ENCODE results near the gene VMP1. TPM values are rescaled to one million over a fixed set of nuclear protein-coding genes. Genes with fewer than 3 reads are reported as not detected.
A peak's percentile ranks its signal among the peaks of the same experiment; 100 is the strongest.
"Not testable (repeated sequence)": the region's sequence is repeated elsewhere in the genome, so short reads cannot be mapped to it uniquely, and the experiment has no call there.

Gene VMP1
- total and polyA plus RNA-seq, 2 donors (not counting 1 experiment from before 2014, with no cell fraction given), result 125 to 235 TPM

- H3K9me3 ChIP-seq (ENCODE audit: control insufficient read depth, insufficient read depth, low read depth, low read length), result no peaks in the 10 kb centered on the region
- peaks cover 13% of the 10 kb centered on the region for H3K4me1 ChIP-seq (ENCODE audit: control insufficient read depth, extremely low read depth, insufficient read depth, low read length)
- H3K4me2 ChIP-seq (ENCODE audit: extremely low read depth, insufficient read depth, low read length), result peak overlapping the region; percentile 87
- no peak overlapping the region for H2AFZ ChIP-seq (ENCODE audit: low read length)
- peak overlapping the region; percentile 90 for H3K27ac ChIP-seq (ENCODE audit: insufficient read depth, low read length)
- H3K4me3 ChIP-seq (replicated peaks in 1 of 4; ENCODE audit: control extremely low read depth in 1 of 4, insufficient read depth in 1 of 4, low read depth in 3 of 4, low read length in 4 of 4), result peak overlapping the region in 1 of 4 experiments; percentile 28
- peak overlapping the region; percentile 41 for H3K9ac ChIP-seq (ENCODE audit: insufficient read depth, low read length)
- no peaks in the 10 kb centered on the region for H4K20me1 ChIP-seq (ENCODE audit: control insufficient read depth, extremely low read depth, insufficient read depth, low read length)
- DNase-seq (ENCODE audit: low read depth in 2 of 2), result peak; percentile 86 to 92
- no peaks in the 10 kb centered on the region for H3K27me3 ChIP-seq (ENCODE audit: control insufficient read depth, insufficient read depth, low read length)
- H3K79me2 ChIP-seq (ENCODE audit: control insufficient read depth, insufficient read depth, low read length), result peaks cover 7% of the 10 kb centered on the region
- H3K36me3 ChIP-seq (ENCODE audit: control insufficient read depth, insufficient read depth, low read length), result no peaks in the 10 kb centered on the region
- TF ChIP-seq EZH2 (IDR thresholded peaks at IDR 0.05; ENCODE audit: low read length, missing control alignments) (no peak), CTCF (conservative IDR thresholded peaks at IDR 0.05 in 1 of 2, IDR thresholded peaks at IDR 0.05 in 1 of 2; ENCODE audit: low read depth in 1 of 2, low read length in 2 of 2) (peak in 1 of 2 donors; percentile 1)
Measured at GRCh38 chr17:59846394-59847165, 139.1 kb downstream of the VMP1 start.

- Histone ChIP-seq H3K79me2 (ENCODE audit: control insufficient read depth, insufficient read depth, low read length) (no peaks in the 10 kb centered on the region), H3K4me2 (ENCODE audit: extremely low read depth, insufficient read depth, low read length) (no peak overlapping the region), H3K9ac (ENCODE audit: insufficient read depth, low read length) (no peak overlapping the region), H3K4me3 (replicated peaks in 1 of 4; ENCODE audit: control extremely low read depth in 1 of 4, insufficient read depth in 1 of 4, low read depth in 3 of 4, low read length in 4 of 4) (no peak overlapping the region), H4K20me1 (ENCODE audit: control insufficient read depth, extremely low read depth, insufficient read depth, low read length) (no peaks in the 10 kb centered on the region), H3K9me3 (ENCODE audit: control insufficient read depth, insufficient read depth, low read depth, low read length) (no peaks in the 10 kb centered on the region), H3K4me1 (ENCODE audit: control insufficient read depth, extremely low read depth, insufficient read depth, low read length) (peaks cover 22% of the 10 kb centered on the region), H3K27ac (ENCODE audit: insufficient read depth, low read length) (no peak overlapping the region), H3K36me3 (ENCODE audit: control insufficient read depth, insufficient read depth, low read length) (no peaks in the 10 kb centered on the region), H2AFZ (ENCODE audit: low read length) (no peak overlapping the region), H3K27me3 (ENCODE audit: control insufficient read depth, insufficient read depth, low read length) (no peaks in the 10 kb centered on the region)
- DNase-seq (ENCODE audit: low read depth in 2 of 2), result no peak
- TF ChIP-seq EZH2 (IDR thresholded peaks at IDR 0.05; ENCODE audit: low read length, missing control alignments), result no peak
- TF ChIP-seq CTCF (conservative IDR thresholded peaks at IDR 0.05 in 1 of 2, IDR thresholded peaks at IDR 0.05 in 1 of 2; ENCODE audit: low read depth in 1 of 2, low read length in 2 of 2), result no peak
Measured at GRCh38 chr17:59848385-59848668, 140.9 kb downstream of the VMP1 start.

GRCh38 chr17:59848778-59849177, 141.3 kb downstream of the VMP1 start:
- peak; percentile 61 to 94 for DNase-seq (ENCODE audit: low read depth in 2 of 2)
- no peaks in the 10 kb centered on the region for H3K36me3 ChIP-seq (ENCODE audit: control insufficient read depth, insufficient read depth, low read length)
- no peak for TF ChIP-seq CTCF (conservative IDR thresholded peaks at IDR 0.05 in 1 of 2, IDR thresholded peaks at IDR 0.05 in 1 of 2; ENCODE audit: low read depth in 1 of 2, low read length in 2 of 2)
- TF ChIP-seq EZH2 (IDR thresholded peaks at IDR 0.05; ENCODE audit: low read length, missing control alignments), result no peak
- H3K4me1 ChIP-seq (ENCODE audit: control insufficient read depth, extremely low read depth, insufficient read depth, low read length), result peaks cover 22% of the 10 kb centered on the region
- H3K9ac ChIP-seq (ENCODE audit: insufficient read depth, low read length), result no peak overlapping the region
- H2AFZ ChIP-seq (ENCODE audit: low read length), result no peak overlapping the region
- no peak overlapping the region for H3K4me2 ChIP-seq (ENCODE audit: extremely low read depth, insufficient read depth, low read length)
- no peak overlapping the region for H3K27ac ChIP-seq (ENCODE audit: insufficient read depth, low read length)
- H3K9me3 ChIP-seq (ENCODE audit: control insufficient read depth, insufficient read depth, low read depth, low read length), result no peaks in the 10 kb centered on the region
- H3K79me2 ChIP-seq (ENCODE audit: control insufficient read depth, insufficient read depth, low read length), result no peaks in the 10 kb centered on the region
- no peaks in the 10 kb centered on the region for H4K20me1 ChIP-seq (ENCODE audit: control insufficient read depth, extremely low read depth, insufficient read depth, low read length)
- H3K27me3 ChIP-seq (ENCODE audit: control insufficient read depth, insufficient read depth, low read length), result no peaks in the 10 kb centered on the region
- H3K4me3 ChIP-seq (replicated peaks in 1 of 4; ENCODE audit: control extremely low read depth in 1 of 4, insufficient read depth in 1 of 4, low read depth in 3 of 4, low read length in 4 of 4), result no peak overlapping the region

- H3K4me3 ChIP-seq (replicated peaks in 1 of 4; ENCODE audit: control extremely low read depth in 1 of 4, insufficient read depth in 1 of 4, low read depth in 3 of 4, low read length in 4 of 4); H3K9ac ChIP-seq (ENCODE audit: insufficient read depth, low read length); H3K4me2 ChIP-seq (ENCODE audit: extremely low read depth, insufficient read depth, low read length); H4K20me1 ChIP-seq (ENCODE audit: control insufficient read depth, extremely low read depth, insufficient read depth, low read length); H3K9me3 ChIP-seq (ENCODE audit: control insufficient read depth, insufficient read depth, low read depth, low read length); H3K27me3 ChIP-seq (ENCODE audit: control insufficient read depth, insufficient read depth, low read length); DNase-seq (ENCODE audit: low read depth in 2 of 2); H3K36me3 ChIP-seq (ENCODE audit: control insufficient read depth, insufficient read depth, low read length); H3K79me2 ChIP-seq (ENCODE audit: control insufficient read depth, insufficient read depth, low read length); H2AFZ ChIP-seq (ENCODE audit: low read length); H3K27ac ChIP-seq (ENCODE audit: insufficient read depth, low read length): not testable (repeated sequence)
- H3K4me1 ChIP-seq (ENCODE audit: control insufficient read depth, extremely low read depth, insufficient read depth, low read length), result peaks cover 22% of the 10 kb centered on the region
Measured at GRCh38 chr17:59850311-59850710, 142.9 kb downstream of the VMP1 start.
